ENCODE data around the gene SLC37A1. TPM values are rescaled to one million over a fixed set of nuclear protein-coding genes. Genes with fewer than 3 reads are reported as not detected.
"Not testable (repeated sequence)": the region's sequence is repeated elsewhere in the genome, so short reads cannot be mapped to it uniquely, and the experiment has no call there.

SLC37A1 gene
- total RNA-seq (2012; rRNA removed), result 0.51 and 0.87 TPM in 2 replicates

DNA sequence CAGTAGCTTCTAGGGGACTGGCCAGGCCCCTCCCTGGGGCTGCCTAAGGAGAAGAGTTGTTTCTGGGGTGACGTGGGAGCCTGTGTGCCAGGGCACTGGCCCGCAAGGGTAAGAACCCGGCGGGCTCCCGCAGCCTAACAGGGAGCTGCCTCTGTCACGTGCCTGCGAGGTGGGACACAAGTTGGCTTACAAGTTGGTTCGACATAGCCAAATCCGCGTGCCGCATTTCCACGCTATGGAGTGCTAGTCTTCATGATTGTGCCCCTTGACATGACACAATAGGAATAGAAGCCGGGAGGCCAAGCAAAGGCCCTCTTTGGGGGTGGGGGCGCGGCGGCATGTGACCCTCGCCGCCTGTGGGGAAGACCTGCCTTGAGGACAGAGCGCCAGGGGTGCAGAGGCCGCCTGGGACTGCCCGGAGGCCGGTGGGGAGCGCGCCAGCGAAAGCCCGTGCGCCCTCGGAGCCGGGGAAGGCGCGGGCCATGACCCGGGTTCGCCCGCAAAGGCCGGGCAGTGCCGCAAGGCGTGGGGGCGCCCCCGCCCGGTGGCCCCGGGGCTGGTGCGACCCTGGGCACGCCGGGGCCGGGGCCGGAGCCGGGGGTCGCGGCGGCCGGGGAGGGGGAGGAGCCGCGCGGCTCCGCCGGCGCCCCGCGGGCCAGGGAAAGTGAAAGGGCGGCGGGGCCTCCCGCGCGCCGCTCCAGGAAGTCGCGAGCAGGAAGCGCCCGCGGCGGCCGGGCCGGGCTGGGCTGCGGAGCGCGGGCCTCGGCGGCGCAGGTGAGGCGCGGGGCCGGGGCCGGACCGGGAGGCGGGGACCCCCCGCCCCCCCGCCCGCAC, at the start of gene SLC37A1:
Gene SLC37A1 (plus strand): TSS at position 702 of the 834 bp plus-strand sequence. CDS start 4,603 bp downstream, outside the sequence.
- H3K27me3 ChIP-seq (ENCODE audit: control insufficient read depth, insufficient read depth, low read length), result peaks cover 27% of the 10 kb centered on the region
- no peaks in the 10 kb centered on the region for H3K36me3 ChIP-seq (ENCODE audit: insufficient read depth, low read length)
- H3K4me1 ChIP-seq (ENCODE audit: control insufficient read depth, insufficient read depth, low read length), result peaks cover 5% of the 10 kb centered on the region
- peak within 1 kb of the TSS; percentile 62 for H3K9ac ChIP-seq (ENCODE audit: low read depth, low read length)
- H3K9me3 ChIP-seq (replicated peaks; ENCODE audit: low read length), result no peaks in the 10 kb centered on the region
- H3K4me3 ChIP-seq (ENCODE audit: low read length), result peak within 1 kb of the TSS; percentile 71
- H3K4me2 ChIP-seq (ENCODE audit: low read length), result peak within 1 kb of the TSS; percentile 88

DNA sequence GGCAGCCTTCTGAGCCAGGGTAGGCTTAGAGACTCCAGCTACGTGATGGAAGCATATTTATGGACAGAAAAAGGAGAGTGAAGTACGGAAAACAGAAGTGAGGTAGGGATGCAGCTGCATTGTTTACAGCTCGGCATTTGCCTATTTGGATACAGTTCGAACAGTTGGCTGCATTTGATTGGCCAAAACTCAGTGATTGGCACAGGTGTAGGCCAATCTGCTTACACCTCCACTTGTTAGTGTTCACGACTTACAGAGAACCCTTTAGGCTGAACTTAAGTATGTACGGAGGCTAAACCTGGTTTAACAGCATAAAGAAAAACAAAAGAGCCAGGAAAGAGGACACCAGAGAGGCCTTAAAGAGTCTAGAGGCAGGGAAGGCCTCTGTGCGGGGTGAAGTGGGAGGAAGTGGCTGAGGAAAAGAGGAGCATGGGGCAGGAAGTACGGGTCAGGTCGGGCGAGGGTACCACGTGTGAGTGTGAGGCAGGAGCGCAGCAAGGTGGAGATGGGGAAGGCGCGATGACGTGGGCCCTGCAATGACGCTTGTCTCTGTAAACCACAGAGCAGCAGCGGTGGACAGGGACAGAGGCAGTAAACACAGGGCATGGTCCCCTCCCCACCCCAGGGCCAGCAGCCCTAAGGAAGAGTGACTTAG, 49.7 kb upstream of the SLC37A1 start:
- peaks cover 28% of the 10 kb centered on the region for H3K27me3 ChIP-seq (ENCODE audit: control insufficient read depth, insufficient read depth, low read length)
- H3K4me2 ChIP-seq (ENCODE audit: low read length), result no peak overlapping the region
- H3K9me3 ChIP-seq (replicated peaks; ENCODE audit: low read length), result no peaks in the 10 kb centered on the region
- H3K9ac ChIP-seq (ENCODE audit: low read depth, low read length), result no peak overlapping the region
- H3K4me3 ChIP-seq (ENCODE audit: low read length), result no peak overlapping the region
- no peaks in the 10 kb centered on the region for H3K4me1 ChIP-seq (ENCODE audit: control insufficient read depth, insufficient read depth, low read length)
- H3K36me3 ChIP-seq (ENCODE audit: insufficient read depth, low read length), result no peaks in the 10 kb centered on the region

DNA sequence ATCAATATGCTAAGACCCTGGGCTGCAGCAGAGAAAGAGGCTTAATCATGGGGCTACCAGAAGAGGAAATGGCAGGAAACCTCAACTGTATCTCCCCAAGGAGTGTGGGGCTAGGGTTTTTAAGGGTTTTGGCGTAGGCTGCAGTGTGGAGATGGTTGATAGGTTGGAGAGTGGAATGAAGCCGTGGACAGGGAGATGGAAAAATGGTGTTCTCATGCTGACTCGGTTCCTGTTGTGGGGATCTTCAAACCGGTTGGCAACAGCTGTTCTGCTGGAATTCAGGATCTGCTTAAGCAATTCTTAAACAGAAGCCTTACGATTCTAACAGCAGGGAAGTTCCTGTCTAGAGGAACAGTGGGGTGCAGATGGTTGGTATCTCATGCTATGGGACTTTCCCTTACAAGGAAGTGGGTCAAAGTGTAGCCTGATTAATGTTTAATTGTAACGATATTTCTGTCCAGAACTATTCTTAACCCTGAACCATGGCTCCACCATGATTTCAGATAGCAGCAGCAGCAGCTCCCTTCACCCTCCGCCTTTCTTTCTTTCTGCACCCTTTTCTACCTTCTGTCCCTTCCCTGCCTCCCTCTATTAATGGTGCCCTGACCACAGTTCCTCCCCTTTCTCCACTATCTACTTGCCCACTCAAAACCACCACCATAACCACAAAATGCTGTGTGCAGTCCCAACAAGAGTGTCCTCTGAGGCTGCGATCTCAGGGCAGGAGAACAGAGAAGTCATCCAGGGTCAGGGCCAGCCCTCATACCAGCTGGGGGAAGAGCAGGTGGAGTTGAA, 48.4 kb upstream of the SLC37A1 start:
- H3K36me3 ChIP-seq (ENCODE audit: insufficient read depth, low read length), result no peaks in the 10 kb centered on the region
- H3K9me3 ChIP-seq (replicated peaks; ENCODE audit: low read length), result no peaks in the 10 kb centered on the region
- no peaks in the 10 kb centered on the region for H3K4me1 ChIP-seq (ENCODE audit: control insufficient read depth, insufficient read depth, low read length)
- H3K27me3 ChIP-seq (ENCODE audit: control insufficient read depth, insufficient read depth, low read length), result peaks cover 33% of the 10 kb centered on the region
- H3K4me2 ChIP-seq (ENCODE audit: low read length), result no peak overlapping the region
- no peak overlapping the region for H3K4me3 ChIP-seq (ENCODE audit: low read length)
- H3K9ac ChIP-seq (ENCODE audit: low read depth, low read length), result no peak overlapping the region

GRCh38 chr21:42465803-42466127, 47.9 kb upstream of the SLC37A1 start:
- Histone ChIP-seq H3K27me3 (ENCODE audit: control insufficient read depth, insufficient read depth, low read length) (peaks cover 33% of the 10 kb centered on the region), H3K9me3 (replicated peaks; ENCODE audit: low read length) (no peaks in the 10 kb centered on the region), H3K9ac (ENCODE audit: low read depth, low read length) (no peak overlapping the region), H3K4me1 (ENCODE audit: control insufficient read depth, insufficient read depth, low read length) (no peaks in the 10 kb centered on the region), H3K4me3 (ENCODE audit: low read length) (no peak overlapping the region), H3K36me3 (ENCODE audit: insufficient read depth, low read length) (no peaks in the 10 kb centered on the region), H3K4me2 (ENCODE audit: low read length) (no peak overlapping the region)

- H3K9ac ChIP-seq (ENCODE audit: low read depth, low read length), result no peak overlapping the region
- no peak overlapping the region for H3K4me2 ChIP-seq (ENCODE audit: low read length)
- H3K9me3 ChIP-seq (replicated peaks; ENCODE audit: low read length), result no peaks in the 10 kb centered on the region
- no peaks in the 10 kb centered on the region for H3K36me3 ChIP-seq (ENCODE audit: insufficient read depth, low read length)
- peaks cover 33% of the 10 kb centered on the region for H3K27me3 ChIP-seq (ENCODE audit: control insufficient read depth, insufficient read depth, low read length)
- H3K4me3 ChIP-seq (ENCODE audit: low read length), result no peak overlapping the region
- H3K4me1 ChIP-seq (ENCODE audit: control insufficient read depth, insufficient read depth, low read length), result no peaks in the 10 kb centered on the region
Observed at GRCh38 chr21:42466700-42467099, 47.0 kb upstream of the SLC37A1 start.

GRCh38 chr21:42467140-42467983, 46.3 kb upstream of the SLC37A1 start:
- H3K9me3 ChIP-seq (replicated peaks; ENCODE audit: low read length), result no peaks in the 10 kb centered on the region
- H3K4me2 ChIP-seq (ENCODE audit: low read length), result no peak overlapping the region
- no peak overlapping the region for H3K4me3 ChIP-seq (ENCODE audit: low read length)
- peaks cover 33% of the 10 kb centered on the region for H3K27me3 ChIP-seq (ENCODE audit: control insufficient read depth, insufficient read depth, low read length)
- no peaks in the 10 kb centered on the region for H3K4me1 ChIP-seq (ENCODE audit: control insufficient read depth, insufficient read depth, low read length)
- no peak overlapping the region for H3K9ac ChIP-seq (ENCODE audit: low read depth, low read length)
- H3K36me3 ChIP-seq (ENCODE audit: insufficient read depth, low read length), result no peaks in the 10 kb centered on the region

GRCh38 chr21:42468491-42469131, 45.0 kb upstream of the SLC37A1 start:
- H3K27me3 ChIP-seq (ENCODE audit: control insufficient read depth, insufficient read depth, low read length), result peaks cover 33% of the 10 kb centered on the region
- no peak overlapping the region for H3K9ac ChIP-seq (ENCODE audit: low read depth, low read length)
- H3K4me1 ChIP-seq (ENCODE audit: control insufficient read depth, insufficient read depth, low read length), result no peaks in the 10 kb centered on the region
- H3K9me3 ChIP-seq (replicated peaks; ENCODE audit: low read length), result no peaks in the 10 kb centered on the region
- H3K36me3 ChIP-seq (ENCODE audit: insufficient read depth, low read length), result no peaks in the 10 kb centered on the region
- no peak overlapping the region for H3K4me3 ChIP-seq (ENCODE audit: low read length)
- H3K4me2 ChIP-seq (ENCODE audit: low read length), result no peak overlapping the region

DNA sequence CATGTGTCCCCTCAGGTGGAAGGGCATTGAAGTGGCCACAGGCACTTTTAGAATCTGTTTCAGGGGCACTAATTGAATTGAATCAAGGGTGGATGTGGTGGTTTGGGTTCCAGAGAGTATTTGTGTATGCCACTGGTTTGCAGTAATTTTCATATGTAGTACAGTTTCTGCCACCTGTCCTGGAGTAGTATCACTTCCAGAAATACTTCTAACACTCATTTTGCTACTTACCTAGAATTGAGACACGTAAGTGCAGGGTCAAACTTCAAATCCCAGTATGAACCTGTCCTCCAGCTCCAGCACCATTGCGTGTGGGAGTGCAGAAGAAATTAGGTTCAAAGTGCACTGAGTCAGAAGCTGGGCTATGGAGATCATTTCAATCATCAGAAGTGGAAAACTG, 44.4 kb upstream of the SLC37A1 start:
- Histone ChIP-seq H3K4me2 (ENCODE audit: low read length) (no peak overlapping the region), H3K9me3 (replicated peaks; ENCODE audit: low read length) (no peaks in the 10 kb centered on the region), H3K4me3 (ENCODE audit: low read length) (no peak overlapping the region), H3K27me3 (ENCODE audit: control insufficient read depth, insufficient read depth, low read length) (peaks cover 33% of the 10 kb centered on the region), H3K4me1 (ENCODE audit: control insufficient read depth, insufficient read depth, low read length) (no peaks in the 10 kb centered on the region), H3K9ac (ENCODE audit: low read depth, low read length) (no peak overlapping the region), H3K36me3 (ENCODE audit: insufficient read depth, low read length) (no peaks in the 10 kb centered on the region)

- H3K27me3 ChIP-seq (ENCODE audit: control insufficient read depth, insufficient read depth, low read length), result peaks cover 33% of the 10 kb centered on the region
- H3K4me1 ChIP-seq (ENCODE audit: control insufficient read depth, insufficient read depth, low read length); H3K9me3 ChIP-seq (replicated peaks; ENCODE audit: low read length); H3K4me2 ChIP-seq (ENCODE audit: low read length); H3K9ac ChIP-seq (ENCODE audit: low read depth, low read length); H3K36me3 ChIP-seq (ENCODE audit: insufficient read depth, low read length); H3K4me3 ChIP-seq (ENCODE audit: low read length): not testable (repeated sequence)
Observed at GRCh38 chr21:42469726-42470125, 43.9 kb upstream of the SLC37A1 start.

DNA sequence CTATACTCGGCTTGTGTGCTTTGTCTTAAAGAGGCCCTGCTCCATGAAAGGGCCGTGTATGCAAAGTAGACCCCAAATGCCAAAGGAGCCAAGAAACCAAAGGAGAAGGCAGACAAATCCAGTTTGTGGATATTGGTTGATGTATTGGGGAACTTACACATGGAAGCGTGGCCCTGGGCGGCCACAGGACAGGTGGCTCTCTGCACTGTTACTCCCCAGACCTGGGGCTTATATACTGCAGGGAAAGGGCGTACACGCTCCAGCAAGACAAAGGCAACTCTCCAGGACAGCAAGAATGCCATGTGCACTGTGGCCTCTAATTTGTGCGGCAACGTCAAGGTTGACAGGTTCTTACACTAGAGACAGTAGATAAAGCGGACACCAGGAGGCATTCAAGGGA, 42.4 kb upstream of the SLC37A1 start:
- Histone ChIP-seq H3K4me3 (ENCODE audit: low read length) (no peak overlapping the region), H3K36me3 (ENCODE audit: insufficient read depth, low read length) (no peaks in the 10 kb centered on the region), H3K9me3 (replicated peaks; ENCODE audit: low read length) (no peaks in the 10 kb centered on the region), H3K4me2 (ENCODE audit: low read length) (no peak overlapping the region), H3K9ac (ENCODE audit: low read depth, low read length) (no peak overlapping the region), H3K27me3 (ENCODE audit: control insufficient read depth, insufficient read depth, low read length) (peaks cover 30% of the 10 kb centered on the region), H3K4me1 (ENCODE audit: control insufficient read depth, insufficient read depth, low read length) (no peaks in the 10 kb centered on the region)

All from skeletal muscle satellite cell (primary cell).